WTC11 (cell line): ENCODE data around the gene WSCD1. TPM values are rescaled to one million over a fixed set of nuclear protein-coding genes. Genes with fewer than 3 reads are reported as not detected.

Experiments used
- ATAC-seq: fragments of 200-7000 bp; cut with Tn5 transposase; 2 replicates; pipeline ENCODE4 v1.10.0; 2021; ENCODE audit warnings: mild to moderate bottlenecking, moderate library complexity
- CTCF ChIA-PET: fragments of 300-600 bp; sonication (Branson Sonifier 250); formaldehyde crosslinking; loops from one replicate; lab custom pipeline; 2021; ENCODE audit warnings: antibody characterized with exemption; lab: Charles Lee
- POLR2A ChIA-PET: fragments of 350-600 bp; sonication (Branson Sonifier 250); formaldehyde crosslinking; loops from one replicate; lab custom pipeline; 2021; ENCODE audit warnings: antibody characterized with exemption; lab: Charles Lee
- DNase-seq: peaks from one replicate; pipeline ENCODE4 v3.0.0; 2021; ENCODE audit warnings: low spot score
- H3K27ac Mint-ChIP-seq: 2 replicates; pipeline ENCODE4 v1.8.0; 2021; ENCODE audit warnings: mixed read lengths
- H3K27me3 Mint-ChIP-seq: 2 replicates; pipeline ENCODE4 v1.8.0; 2021; ENCODE audit warnings: low read depth, mild to moderate bottlenecking, moderate library complexity, mixed read lengths
- H3K36me3 Mint-ChIP-seq: 2 replicates; pipeline ENCODE4 v1.8.0; 2021; ENCODE audit warnings: mixed read lengths
- H3K4me1 Mint-ChIP-seq: 2 replicates; pipeline ENCODE4 v1.8.0; 2022; ENCODE audit warnings: mixed read lengths
- H3K4me3 Mint-ChIP-seq: 2 replicates; pipeline ENCODE4 v1.8.0; 2021; ENCODE audit warnings: mild to moderate bottlenecking, moderate library complexity, mixed read lengths
- H3K9me3 Mint-ChIP-seq: 2 replicates; pipeline ENCODE4 v1.8.0; 2021; ENCODE audit warnings: mixed read lengths
- ATF1 ChIP-seq: sonication (generic); formaldehyde crosslinking; IDR thresholded peaks from 2 replicates; pipeline ENCODE4 v1.8.1; 2023; ENCODE audit warnings: mild to moderate bottlenecking, moderate library complexity, missing genetic modification reagents
- ATF3 ChIP-seq: sonication (generic); formaldehyde crosslinking; conservative IDR thresholded peaks from 2 replicates; pipeline ENCODE4 v1.8.1; 2022; ENCODE audit warnings: mild to moderate bottlenecking, missing genetic modification reagents
- E2F1 ChIP-seq: sonication (generic); formaldehyde crosslinking; IDR thresholded peaks from 2 replicates; pipeline ENCODE4 v1.8.0; 2022; ENCODE audit warnings: mild to moderate bottlenecking, missing genetic modification reagents
- ELF4 ChIP-seq: sonication (generic); formaldehyde crosslinking; IDR thresholded peaks from 2 replicates; pipeline ENCODE4 v1.8.1; 2022; ENCODE audit warnings: low read depth, mild to moderate bottlenecking, moderate library complexity, missing genetic modification reagents
- ETV6 ChIP-seq: sonication (generic); formaldehyde crosslinking; IDR thresholded peaks from 2 replicates; pipeline ENCODE4 v1.8.1; 2022; ENCODE audit warnings: mild to moderate bottlenecking, missing genetic modification reagents
- FOXP4 ChIP-seq: sonication (generic); formaldehyde crosslinking; IDR thresholded peaks from 2 replicates; pipeline ENCODE4 v1.8.0; 2022; ENCODE audit warnings: mild to moderate bottlenecking, missing genetic modification reagents
- JAZF1 ChIP-seq: fragments of 250-450 bp; sonication (Bioruptor Pico); IDR thresholded peaks from 2 replicates; pipeline ENCODE4 v1.9.0; 2021; ENCODE audit warnings: moderate library complexity, mild to moderate bottlenecking, inconsistent platforms
- KAT7 ChIP-seq: sonication (generic); formaldehyde crosslinking; IDR thresholded peaks from 2 replicates; pipeline ENCODE4 v1.8.1; 2023; ENCODE audit warnings: missing genetic modification reagents, mild to moderate bottlenecking, borderline replicate concordance
- NFATC4 ChIP-seq: fragments of 250-450 bp; sonication (Bioruptor Pico); IDR thresholded peaks from 2 replicates; pipeline ENCODE4 v1.9.0; 2021; ENCODE audit warnings: mild to moderate bottlenecking
- NFYB ChIP-seq: sonication (generic); formaldehyde crosslinking; conservative IDR thresholded peaks from 2 replicates; pipeline ENCODE4 v1.8.0; 2022; ENCODE audit warnings: low read depth, missing genetic modification reagents
- NR1H2 ChIP-seq: sonication (generic); formaldehyde crosslinking; IDR thresholded peaks from 2 replicates; pipeline ENCODE4 v1.9.0; 2021; ENCODE audit warnings: mild to moderate bottlenecking, moderate library complexity, missing genetic modification reagents
- PREB ChIP-seq: sonication (generic); formaldehyde crosslinking; IDR thresholded peaks from 2 replicates; pipeline ENCODE4 v1.8.1; 2022; ENCODE audit warnings: mild to moderate bottlenecking, missing genetic modification reagents, moderate library complexity, borderline replicate concordance
- RELA ChIP-seq: sonication (generic); formaldehyde crosslinking; IDR thresholded peaks from 2 replicates; pipeline ENCODE4 v1.8.1; 2022; ENCODE audit warnings: missing genetic modification reagents, mild to moderate bottlenecking, borderline replicate concordance
- TCF7 ChIP-seq: sonication (generic); formaldehyde crosslinking; IDR thresholded peaks from 2 replicates; pipeline ENCODE4 v1.8.0; 2022; ENCODE audit warnings: mild to moderate bottlenecking, low read depth, missing genetic modification reagents, moderate library complexity
- TEAD4 ChIP-seq: sonication (generic); formaldehyde crosslinking; IDR thresholded peaks from 2 replicates; pipeline ENCODE4 v1.8.0; 2022; ENCODE audit warnings: mild to moderate bottlenecking, missing genetic modification reagents
- ZNF121 ChIP-seq: sonication (generic); formaldehyde crosslinking; IDR thresholded peaks from 2 replicates; pipeline ENCODE4 v1.8.0; 2023; ENCODE audit warnings: missing genetic modification reagents
- ZNF138 ChIP-seq: sonication (generic); formaldehyde crosslinking; conservative IDR thresholded peaks from 2 replicates; pipeline ENCODE4 v1.8.1; 2022; ENCODE audit warnings: mild to moderate bottlenecking, moderate library complexity, missing genetic modification reagents
- ZNF219 ChIP-seq: sonication (generic); formaldehyde crosslinking; IDR thresholded peaks from 2 replicates; pipeline ENCODE4 v1.8.0; 2023; ENCODE audit warnings: missing genetic modification reagents, mild to moderate bottlenecking, borderline replicate concordance
- ZNF416 ChIP-seq: fragments of 250-450 bp; sonication (Bioruptor Pico); IDR thresholded peaks from 2 replicates; pipeline ENCODE4 v1.9.0; 2021; ENCODE audit warnings: mild to moderate bottlenecking, inconsistent platforms
- ZNF423 ChIP-seq: fragments of 250-450 bp; sonication (Bioruptor Pico); IDR thresholded peaks from 2 replicates; pipeline ENCODE4 v2.1.2; 2022; ENCODE audit warnings: mild to moderate bottlenecking, moderate library complexity
- total RNA-seq: library from RNA; stranded (reverse); gene quantifications from 3 replicates; pipeline ENCODE4 v1.2.3, GENCODE V29; 2021
- TF ChIP-seq, protein P1 (sequence below): fragments of 250-450 bp; sonication (Bioruptor Pico); conservative IDR thresholded peaks from 2 replicates; pipeline ENCODE4 v1.9.0; 2021; ENCODE audit warnings: mild to moderate bottlenecking
- TF ChIP-seq, protein P2 (sequence below): sonication (generic); formaldehyde crosslinking; IDR thresholded peaks from 2 replicates; pipeline ENCODE4 v1.8.1; 2023; ENCODE audit warnings: mild to moderate bottlenecking, missing genetic modification reagents, moderate library complexity
- TF ChIP-seq, protein P3 (sequence below): sonication (generic); formaldehyde crosslinking; IDR thresholded peaks from 2 replicates; pipeline ENCODE4 v1.8.0; 2022; ENCODE audit warnings: mild to moderate bottlenecking, missing genetic modification reagents
- TF ChIP-seq, protein P4 (sequence below): sonication (generic); formaldehyde crosslinking; conservative IDR thresholded peaks from 2 replicates; pipeline ENCODE4 v1.8.1; 2023; ENCODE audit warnings: mild to moderate bottlenecking, low read depth, missing genetic modification reagents, moderate library complexity

WSCD1 gene
- total RNA-seq, 1 experiment from 2014 or later: 57.5 TPM

DNA sequence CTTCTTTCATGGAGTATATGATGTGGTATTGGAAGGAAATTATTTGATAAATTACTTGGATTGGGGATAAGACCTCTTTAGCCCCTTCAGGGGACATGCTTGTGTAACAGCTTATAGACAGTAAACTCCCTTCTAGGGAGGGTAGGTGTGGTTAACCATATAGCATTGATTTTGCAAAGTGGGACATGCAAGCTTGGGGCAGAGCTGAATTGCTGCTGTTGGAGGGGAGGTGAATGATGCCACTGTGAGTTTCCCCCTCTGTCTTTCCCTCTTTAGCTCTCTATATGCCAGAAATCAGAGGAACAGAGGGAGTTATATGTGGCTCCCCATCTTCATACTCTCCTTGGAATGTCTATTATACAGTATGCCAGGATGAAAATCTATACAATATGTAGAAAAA lies 54.7 kb downstream of the WSCD1 start (continued):
- TF ChIP-seq, protein P1, sequence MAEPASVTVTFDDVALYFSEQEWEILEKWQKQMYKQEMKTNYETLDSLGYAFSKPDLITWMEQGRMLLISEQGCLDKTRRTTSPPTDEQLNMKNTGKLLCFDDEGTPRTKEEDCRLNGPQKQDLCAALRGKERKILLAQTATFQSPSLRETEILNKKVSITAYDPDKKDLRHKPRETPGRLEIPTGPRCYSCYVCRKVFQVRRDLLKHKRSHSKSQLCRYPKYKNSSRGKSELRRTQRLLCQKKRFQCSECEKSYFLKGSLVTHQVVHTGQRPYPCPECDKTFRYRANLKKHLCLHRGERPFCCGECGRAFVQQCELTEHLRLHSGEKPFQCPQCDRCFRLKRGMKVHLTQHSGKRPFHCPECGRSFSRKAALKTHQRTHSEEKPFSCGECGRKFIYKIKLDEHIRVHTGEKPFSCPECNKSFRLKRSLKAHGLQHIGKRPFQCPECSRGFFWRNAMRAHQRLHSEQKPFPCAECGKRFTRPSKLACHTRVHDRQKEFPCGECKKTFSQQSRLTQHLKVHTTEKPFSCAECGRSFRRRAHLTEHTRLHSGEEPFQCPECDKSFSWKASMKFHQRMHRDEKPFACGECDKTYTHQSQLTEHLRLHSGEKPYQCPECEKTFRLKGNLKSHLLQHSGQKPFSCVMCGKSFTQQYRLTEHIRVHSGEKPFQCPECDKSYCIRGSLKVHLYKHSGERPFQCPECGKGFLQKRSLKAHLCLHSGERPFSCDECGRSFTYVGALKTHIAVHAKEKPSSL (CRISPR knock-in tag): no peak
- TF ChIP-seq, protein P2, sequence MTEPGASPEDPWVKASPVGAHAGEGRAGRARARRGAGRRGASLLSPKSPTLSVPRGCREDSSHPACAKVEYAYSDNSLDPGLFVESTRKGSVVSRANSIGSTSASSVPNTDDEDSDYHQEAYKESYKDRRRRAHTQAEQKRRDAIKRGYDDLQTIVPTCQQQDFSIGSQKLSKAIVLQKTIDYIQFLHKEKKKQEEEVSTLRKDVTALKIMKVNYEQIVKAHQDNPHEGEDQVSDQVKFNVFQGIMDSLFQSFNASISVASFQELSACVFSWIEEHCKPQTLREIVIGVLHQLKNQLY (CRISPR knock-in tag): no peak
- TF ChIP-seq RELA (CRISPR knock-in tag) (no peak), KAT7 (CRISPR knock-in tag) (no peak), PREB (CRISPR knock-in tag) (no peak), ATF3 (CRISPR knock-in tag) (no peak), TEAD4 (CRISPR knock-in tag) (no peak), NR1H2 (CRISPR knock-in tag) (no peak), ZNF219 (CRISPR knock-in tag) (no peak)
- TF ChIP-seq, protein P3, sequence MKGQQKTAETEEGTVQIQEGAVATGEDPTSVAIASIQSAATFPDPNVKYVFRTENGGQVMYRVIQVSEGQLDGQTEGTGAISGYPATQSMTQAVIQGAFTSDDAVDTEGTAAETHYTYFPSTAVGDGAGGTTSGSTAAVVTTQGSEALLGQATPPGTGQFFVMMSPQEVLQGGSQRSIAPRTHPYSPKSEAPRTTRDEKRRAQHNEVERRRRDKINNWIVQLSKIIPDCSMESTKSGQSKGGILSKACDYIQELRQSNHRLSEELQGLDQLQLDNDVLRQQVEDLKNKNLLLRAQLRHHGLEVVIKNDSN (CRISPR knock-in tag): no peak

DNA sequence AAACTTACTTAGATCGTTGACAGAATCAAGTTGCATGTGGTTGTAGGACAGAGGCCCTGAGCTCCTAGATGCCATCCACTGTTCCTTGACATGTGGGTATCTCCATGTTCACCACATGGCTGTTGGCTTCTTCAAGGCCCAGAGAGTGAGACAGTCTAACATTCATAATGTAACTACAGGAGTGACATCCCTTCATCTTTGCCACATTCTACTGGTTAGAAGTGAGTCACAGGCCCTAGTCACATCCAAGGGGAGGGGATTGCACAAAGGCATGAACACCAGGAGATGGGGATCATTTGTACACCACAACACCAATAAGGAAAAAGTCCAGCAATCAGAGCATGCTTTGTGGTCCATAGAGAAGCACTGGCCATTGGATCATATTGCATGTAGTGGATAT lies 56.6 kb downstream of the WSCD1 start:
- POLR2A ChIA-PET: no interaction called here
- CTCF ChIA-PET: interaction anchor here (0.6 kb wide), 1 partner anchor 1594 kb away, joined by 3 read pairs; no protein-coding TSS in a partner anchor
- Mint-ChIP-seq H3K27me3 (no peaks in the 10 kb centered on the region), H3K4me3 (no peak overlapping the region), H3K9me3 (peaks cover 30% of the 10 kb centered on the region), H3K4me1 (no peaks in the 10 kb centered on the region), H3K36me3 (peaks cover 34% of the 10 kb centered on the region), H3K27ac (no peak overlapping the region)
- TF ChIP-seq ELF4 (CRISPR knock-in tag) (no peak), ZNF423 (CRISPR knock-in tag) (no peak), NFYB (CRISPR knock-in tag) (no peak)
- ATAC-seq: no peak
- no peak for DNase-seq

GRCh38 chr17:6134721-6135120 lies 64.5 kb downstream of the WSCD1 start:
- POLR2A ChIA-PET: no interaction called here
- TF ChIP-seq NR1H2 (CRISPR knock-in tag) (no peak), ETV6 (no peak), JAZF1 (CRISPR knock-in tag) (no peak), TCF7 (CRISPR knock-in tag) (no peak), FOXP4 (CRISPR knock-in tag) (no peak), ZNF138 (CRISPR knock-in tag) (no peak), E2F1 (CRISPR knock-in tag) (no peak), ATF1 (CRISPR knock-in tag) (no peak), ZNF416 (CRISPR knock-in tag) (no peak), NFATC4 (no peak), ZNF121 (CRISPR knock-in tag) (no peak)
- TF ChIP-seq, protein P4, sequence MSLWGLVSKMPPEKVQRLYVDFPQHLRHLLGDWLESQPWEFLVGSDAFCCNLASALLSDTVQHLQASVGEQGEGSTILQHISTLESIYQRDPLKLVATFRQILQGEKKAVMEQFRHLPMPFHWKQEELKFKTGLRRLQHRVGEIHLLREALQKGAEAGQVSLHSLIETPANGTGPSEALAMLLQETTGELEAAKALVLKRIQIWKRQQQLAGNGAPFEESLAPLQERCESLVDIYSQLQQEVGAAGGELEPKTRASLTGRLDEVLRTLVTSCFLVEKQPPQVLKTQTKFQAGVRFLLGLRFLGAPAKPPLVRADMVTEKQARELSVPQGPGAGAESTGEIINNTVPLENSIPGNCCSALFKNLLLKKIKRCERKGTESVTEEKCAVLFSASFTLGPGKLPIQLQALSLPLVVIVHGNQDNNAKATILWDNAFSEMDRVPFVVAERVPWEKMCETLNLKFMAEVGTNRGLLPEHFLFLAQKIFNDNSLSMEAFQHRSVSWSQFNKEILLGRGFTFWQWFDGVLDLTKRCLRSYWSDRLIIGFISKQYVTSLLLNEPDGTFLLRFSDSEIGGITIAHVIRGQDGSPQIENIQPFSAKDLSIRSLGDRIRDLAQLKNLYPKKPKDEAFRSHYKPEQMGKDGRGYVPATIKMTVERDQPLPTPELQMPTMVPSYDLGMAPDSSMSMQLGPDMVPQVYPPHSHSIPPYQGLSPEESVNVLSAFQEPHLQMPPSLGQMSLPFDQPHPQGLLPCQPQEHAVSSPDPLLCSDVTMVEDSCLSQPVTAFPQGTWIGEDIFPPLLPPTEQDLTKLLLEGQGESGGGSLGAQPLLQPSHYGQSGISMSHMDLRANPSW (CRISPR knock-in tag): no peak

More at GRCh38 chr17:6134721-6135120, 64.5 kb downstream of the WSCD1 start:
- ATAC-seq (no peak), DNase-seq (no peak)
- CTCF ChIA-PET: no interaction called here
- no peaks in the 10 kb centered on the region for H3K27me3 Mint-ChIP-seq
- H3K4me3 Mint-ChIP-seq: no peak overlapping the region
- peaks cover 30% of the 10 kb centered on the region for H3K4me1 Mint-ChIP-seq
- H3K9me3 Mint-ChIP-seq: no peaks in the 10 kb centered on the region
- H3K27ac Mint-ChIP-seq: no peak overlapping the region
- H3K36me3 Mint-ChIP-seq: no peaks in the 10 kb centered on the region
